PC-3 (cell line): Measurements from ENCODE around the gene CFAP157. TPM values are rescaled to one million over a fixed set of nuclear protein-coding genes. Genes with fewer than 3 reads are reported as not detected.

Experiments used
- ATAC-seq: fragments of 200-7000 bp; cut with Tn5 transposase; 2 replicates; pipeline ENCODE4 v1.9.1; 2020; ENCODE audit warnings: mild to moderate bottlenecking, moderate library complexity
- Bru-seq: library from RNA; stranded (reverse); fragments of 400-500 nt; gene quantifications from one replicate; lab custom pipeline; 2021; lab: Mats Ljungman, UMichigan
- BruChase-seq, 2 experiments: library from RNA; stranded (reverse); fragments of 400-500 nt; gene quantifications; one replicate each; lab custom pipeline; 2021; lab: Mats Ljungman, UMichigan
- BruUV-seq: library from RNA; stranded (reverse); fragments of 400-500 nt; replicated peaks from 2 replicates; lab custom pipeline; 2021; lab: Mats Ljungman, UMichigan
- CTCF ChIA-PET: fragments of 300-600 bp; sonication (Branson Sonifier 250); formaldehyde crosslinking; loops from one replicate; lab custom pipeline; 2022; ENCODE audit warnings: antibody characterized with exemption; lab: Charles Lee
- POLR2A ChIA-PET: fragments of 300-600 bp; sonication (Branson Sonifier 250); formaldehyde crosslinking; loops from one replicate; lab custom pipeline; 2022; ENCODE audit warnings: antibody characterized with exemption; ENCODE audit not compliant: unreplicated experiment; lab: Charles Lee
- DNase-seq: peaks from one replicate; pipeline ENCODE4 v3.0.0-alpha.2; 2015
- H2AFZ ChIP-seq: fragments of 300-600 bp; sonication (generic); 2 replicates; pipeline ENCODE4 v1.6.0; 2016; ENCODE audit warnings: antibody characterized with exemption, low read length
- H3F3A ChIP-seq: fragments of 300-600 bp; sonication (generic); one replicate; pipeline ENCODE4 v1.6.0; 2017; ENCODE audit warnings: antibody characterized with exemption, low read length, control low read depth, mild to moderate bottlenecking; ENCODE audit not compliant: unreplicated experiment
- H3K27ac ChIP-seq: fragments of 300-600 bp; sonication (generic); 2 replicates; pipeline ENCODE4 v1.5.1; 2016; ENCODE audit warnings: mild to moderate bottlenecking, low read length
- H3K27me3 ChIP-seq: fragments of 300-600 bp; sonication (generic); 2 replicates; pipeline ENCODE4 v1.6.1; 2016; ENCODE audit warnings: low read length, mixed read lengths
- H3K36me3 ChIP-seq: fragments of 300-600 bp; sonication (generic); 2 replicates; pipeline ENCODE4 v1.6.1; 2016; ENCODE audit warnings: low read depth, mixed run types, low read length, mixed read lengths
- H3K4me1 ChIP-seq: fragments of 300-600 bp; sonication (generic); 2 replicates; pipeline ENCODE4 v1.5.1; 2016; ENCODE audit warnings: low read length; ENCODE audit not compliant: insufficient read depth
- H3K4me2 ChIP-seq: fragments of 300-600 bp; sonication (generic); 2 replicates; pipeline ENCODE4 v1.6.0; 2016; ENCODE audit warnings: low read length
- H3K4me3 ChIP-seq: fragments of 300-600 bp; sonication (generic); 2 replicates; pipeline ENCODE4 v1.5.1; 2016; ENCODE audit warnings: mild to moderate bottlenecking, low read length, mixed read lengths
- H3K79me2 ChIP-seq: fragments of 300-600 bp; sonication (generic); 2 replicates; pipeline ENCODE4 v1.6.1; 2017; ENCODE audit warnings: low read length, mixed read lengths
- H3K9ac ChIP-seq: fragments of 300-600 bp; sonication (generic); 2 replicates; pipeline ENCODE4 v1.6.0; 2016; ENCODE audit warnings: mild to moderate bottlenecking, low read length
- H3K9me2 ChIP-seq: fragments of 300-600 bp; sonication (generic); replicated peaks from 2 replicates; pipeline ENCODE4 v1.6.1; 2016; ENCODE audit warnings: mixed run types, low read length, mixed read lengths
- H3K9me3 ChIP-seq: fragments of 300-600 bp; sonication (generic); 2 replicates; pipeline ENCODE4 v1.6.1; 2016; ENCODE audit warnings: low read length, mixed read lengths
- H4K20me1 ChIP-seq: fragments of 300-600 bp; sonication (generic); 2 replicates; pipeline ENCODE4 v1.6.1; 2016; ENCODE audit warnings: low read length, mixed read lengths
- EZH2 ChIP-seq: fragments of 300-600 bp; sonication (generic); IDR thresholded peaks from one replicate; pipeline ENCODE4 v1.6.1; 2017; ENCODE audit warnings: antibody characterized with exemption, mild to moderate bottlenecking, low read length; ENCODE audit not compliant: unreplicated experiment
- EZH2phosphoT487 ChIP-seq: fragments of 300-600 bp; sonication (generic); IDR thresholded peaks from 2 replicates; pipeline ENCODE4 v1.6.1; 2018; ENCODE audit warnings: mild to moderate bottlenecking, antibody characterized with exemption, low read length, borderline replicate concordance
- intact Hi-C: fragments of 100-400 bp; cut with micrococcal nuclease; formaldehyde crosslinking; loops from 2 replicates; pipeline ENCODE4 v1.9.0; 2023
- long read RNA-seq: library from polyadenylated mRNA; unstranded; transcript quantifications from one replicate; pipeline ENCODE4 v2.0.0, GENCODE V29; 2021; ENCODE audit not compliant: unreplicated experiment
- total RNA-seq: library from RNA; depleted of rRNA; stranded (reverse); fragments of >200 nt; gene quantifications from 2 replicates; pipeline ENCODE4 v1.2.3, GENCODE V29; 2014; rRNA removed
- TF ChIP-seq, protein P1 (sequence below): fragments of 300-600 bp; sonication (generic); conservative IDR thresholded peaks from 2 replicates; pipeline ENCODE4 v1.5.1; 2017; ENCODE audit warnings: antibody characterized with exemption, low read depth, mild to moderate bottlenecking, low read length

Gene CFAP157
- total RNA-seq (not detected in 2 replicates), Bru-seq, nascent RNA (not detected), BruChase-seq, experiment 1, labeled RNA remaining after a 6-hour chase (percentile 37 among the genes with signal in this experiment), BruChase-seq, experiment 2, labeled RNA remaining after a 2-hour chase (percentile 30 among the genes with signal in this experiment)
- long read RNA-seq, partial matches to known transcripts = 0 of 3 reads
- long read RNA-seq, other reads (novel, unspliced or antisense) = 3 of 3 reads

DNA sequence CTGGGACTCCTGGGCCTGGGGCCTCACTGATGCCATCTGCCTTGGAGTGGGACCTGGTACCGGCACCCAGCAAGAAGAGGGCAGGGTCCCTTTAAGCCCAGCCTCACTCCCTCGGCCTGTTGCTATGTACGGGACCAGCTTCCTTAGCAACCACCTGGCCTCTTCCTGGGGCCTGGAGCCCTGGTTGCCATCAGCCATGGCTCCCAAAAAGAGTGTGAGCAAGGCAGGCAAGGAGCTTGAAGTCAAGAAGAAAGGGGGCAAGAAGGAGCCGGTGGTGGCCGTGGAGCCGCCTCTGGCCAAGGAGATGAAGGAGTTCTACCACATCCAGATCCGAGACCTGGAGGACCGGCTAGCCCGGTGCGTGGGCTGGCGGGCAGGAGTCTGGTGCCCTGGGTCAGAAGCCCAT is at the start of gene CFAP157:
TSS of gene CFAP157 (plus strand) at position 153 of the 406 bp plus-strand sequence. CDS start at position 197, 44 bp downstream.
- Histone ChIP-seq H2AFZ (no peak within 1 kb of the TSS), H3K36me3 (no peaks in the 10 kb centered on the region), H3K27me3 (no peaks in the 10 kb centered on the region), H3K4me2 (no peak within 1 kb of the TSS), H4K20me1 (no peaks in the 10 kb centered on the region), H3K4me3 (no peak within 1 kb of the TSS), H3K4me1 (no peaks in the 10 kb centered on the region), H3K9ac (no peak within 1 kb of the TSS), H3K9me3 (no peaks in the 10 kb centered on the region), H3K9me2 (no peaks in the 10 kb centered on the region), H3K79me2 (no peaks in the 10 kb centered on the region), H3F3A (no peaks in the 10 kb centered on the region), H3K27ac (no peak within 1 kb of the TSS)
- ChIA-PET CTCF (no interaction called here), POLR2A (no interaction called here)
- intact Hi-C loops = loop anchor here (1.0 kb wide), 1 partner anchor 27 kb away; no protein-coding TSS in a partner anchor
- DNase-seq (no peak), ATAC-seq (peak; percentile 65)
- BruUV-seq = no TSS peak
- TF ChIP-seq EZH2 (no peak), EZH2phosphoT487 (no peak)
- TF ChIP-seq, protein P1, sequence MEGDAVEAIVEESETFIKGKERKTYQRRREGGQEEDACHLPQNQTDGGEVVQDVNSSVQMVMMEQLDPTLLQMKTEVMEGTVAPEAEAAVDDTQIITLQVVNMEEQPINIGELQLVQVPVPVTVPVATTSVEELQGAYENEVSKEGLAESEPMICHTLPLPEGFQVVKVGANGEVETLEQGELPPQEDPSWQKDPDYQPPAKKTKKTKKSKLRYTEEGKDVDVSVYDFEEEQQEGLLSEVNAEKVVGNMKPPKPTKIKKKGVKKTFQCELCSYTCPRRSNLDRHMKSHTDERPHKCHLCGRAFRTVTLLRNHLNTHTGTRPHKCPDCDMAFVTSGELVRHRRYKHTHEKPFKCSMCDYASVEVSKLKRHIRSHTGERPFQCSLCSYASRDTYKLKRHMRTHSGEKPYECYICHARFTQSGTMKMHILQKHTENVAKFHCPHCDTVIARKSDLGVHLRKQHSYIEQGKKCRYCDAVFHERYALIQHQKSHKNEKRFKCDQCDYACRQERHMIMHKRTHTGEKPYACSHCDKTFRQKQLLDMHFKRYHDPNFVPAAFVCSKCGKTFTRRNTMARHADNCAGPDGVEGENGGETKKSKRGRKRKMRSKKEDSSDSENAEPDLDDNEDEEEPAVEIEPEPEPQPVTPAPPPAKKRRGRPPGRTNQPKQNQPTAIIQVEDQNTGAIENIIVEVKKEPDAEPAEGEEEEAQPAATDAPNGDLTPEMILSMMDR = no peak

DNA sequence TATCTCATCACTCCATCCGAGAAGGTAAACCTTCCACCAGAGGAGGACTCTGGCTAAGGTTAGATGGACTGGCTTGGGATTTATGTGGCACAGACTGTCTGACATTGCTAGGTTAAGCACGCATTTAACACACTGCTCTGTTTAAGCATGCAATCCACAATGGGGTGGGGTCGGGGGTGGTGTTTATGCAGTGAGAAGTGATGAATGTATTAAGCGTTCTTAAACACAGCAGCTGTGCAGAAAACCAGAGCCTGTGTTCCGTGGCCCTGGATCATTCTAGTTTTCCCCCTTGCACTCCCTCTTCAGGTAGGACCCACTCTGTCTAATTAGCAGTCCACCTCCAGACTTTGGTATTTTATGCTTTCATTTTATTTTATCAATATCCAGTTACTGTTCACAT is 48.4 kb upstream of the CFAP157 start:
- no peak overlapping the region for H2AFZ ChIP-seq
- H3K79me2 ChIP-seq = no peaks in the 10 kb centered on the region
- no peaks in the 10 kb centered on the region for H3K27me3 ChIP-seq
- no peak overlapping the region for H3K9ac ChIP-seq
- intact Hi-C loops = no loop called here
- CTCF ChIA-PET = no interaction called here
- TF ChIP-seq EZH2 (no peak), EZH2phosphoT487 (no peak)
- TF ChIP-seq, protein P1 = no peak
- H3F3A ChIP-seq = no peaks in the 10 kb centered on the region
- H3K4me3 ChIP-seq = no peak overlapping the region
- H3K4me1 ChIP-seq = no peaks in the 10 kb centered on the region
- no TSS peak for BruUV-seq
- no peak overlapping the region for H3K27ac ChIP-seq
- ATAC-seq (no peak), DNase-seq (no peak)
- no peaks in the 10 kb centered on the region for H3K9me2 ChIP-seq
- no peaks in the 10 kb centered on the region for H3K9me3 ChIP-seq
- no peak overlapping the region for H3K4me2 ChIP-seq
- H4K20me1 ChIP-seq = no peaks in the 10 kb centered on the region
- POLR2A ChIA-PET = no interaction called here
- H3K36me3 ChIP-seq = no peaks in the 10 kb centered on the region
